ENCODE results near the gene CARS2. TPM values are rescaled to one million over a fixed set of nuclear protein-coding genes. Genes with fewer than 3 reads are reported as not detected.
"Not testable (repeated sequence)": the region's sequence is repeated elsewhere in the genome, so short reads cannot be mapped to it uniquely, and the experiment has no call there.

Gene CARS2
- total RNA-seq, 8 experiments from 2014 or later, result 35.6 to 64.2 (median 55.0) TPM

- peak in 4 of 8 experiments; percentile 28 to 72 (median 50) for ATAC-seq (replicated peaks in 6 of 8)
- H3K27ac ChIP-seq, result no peak overlapping the region
- H3K4me3 ChIP-seq, result no peak overlapping the region
- in situ Hi-C loops (cut with MboI; ENCODE audit: low pct_unique_long_range_greater_than_20kb in 2 of 9, low sequenced_read_pairs in 9 of 9, unreplicated experiment in 9 of 9), result no loop called here
- 40 to 100% (median 96%) methylated on average over 1 to 10 of the region's 19 CpGs; no CpG with 5 or more reads in 3 of the 10 experiments for WGBS, 10 experiments
- H3K4me1 ChIP-seq (replicated peaks in 1 of 2), result no peaks in the 10 kb centered on the region
These were observed 71.4 kb downstream of the CARS2 start for GRCh38 chr13:110634558-110634957.

GRCh38 chr13:110633776-110634175 lies 72.1 kb downstream of the CARS2 start:
- in situ Hi-C loops (cut with MboI; ENCODE audit: low pct_unique_long_range_greater_than_20kb in 2 of 9, low sequenced_read_pairs in 9 of 9, unreplicated experiment in 9 of 9), result no loop called here
- H3K27ac ChIP-seq, result no peak overlapping the region
- 13 to 100% (median 80%) methylated on average over 1 to 8 of the region's 8 CpGs; no CpG with 5 or more reads in 1 of the 10 experiments for WGBS, 10 experiments
- no peak overlapping the region for H3K4me3 ChIP-seq
- no peaks in the 10 kb centered on the region for H3K4me1 ChIP-seq (replicated peaks in 1 of 2)
- no peak for ATAC-seq (replicated peaks in 6 of 8)

- H3K4me3 ChIP-seq; ATAC-seq (replicated peaks in 6 of 8); H3K27ac ChIP-seq; H3K4me1 ChIP-seq (replicated peaks in 1 of 2); in situ Hi-C loops (cut with MboI; ENCODE audit: low pct_unique_long_range_greater_than_20kb in 2 of 9, low sequenced_read_pairs in 9 of 9, unreplicated experiment in 9 of 9): not testable (repeated sequence)
- 96% methylated on average over 7 of the region's 15 CpGs; no CpG with 5 or more reads in 9 of the 10 experiments for WGBS, 10 experiments
These were observed 73.7 kb downstream of the CARS2 start for GRCh38 chr13:110632255-110632654.

- 73 to 98% (median 91%) methylated on average over 2 to 10 of the region's 10 CpGs; no CpG with 5 or more reads in 2 of the 10 experiments for WGBS, 10 experiments
- in situ Hi-C loops (cut with MboI; ENCODE audit: low pct_unique_long_range_greater_than_20kb in 2 of 9, low sequenced_read_pairs in 9 of 9, unreplicated experiment in 9 of 9), result no loop called here
- Histone ChIP-seq H3K4me3 (no peak overlapping the region), H3K4me1 (replicated peaks in 1 of 2) (peaks cover 0 to 5% of the 10 kb centered on the region in 2 donors), H3K27ac (no peak overlapping the region)
- no peak for ATAC-seq (replicated peaks in 6 of 8)
These were observed 75.3 kb downstream of the CARS2 start for GRCh38 chr13:110630566-110631119.

GRCh38 chr13:110629735-110630134 lies 76.2 kb downstream of the CARS2 start:
- 71 to 100% (median 96%) methylated on average over 1 to 7 of the region's 7 CpGs; no CpG with 5 or more reads in 2 of the 10 experiments for WGBS, 10 experiments
- in situ Hi-C loops (cut with MboI; ENCODE audit: low pct_unique_long_range_greater_than_20kb in 2 of 9, low sequenced_read_pairs in 9 of 9, unreplicated experiment in 9 of 9), result no loop called here
- ATAC-seq (replicated peaks in 6 of 8), result peak in 3 of 8 experiments; percentile 12 to 51 (median 50)
- no peak overlapping the region for H3K4me3 ChIP-seq
- peaks cover 0 to 9% of the 10 kb centered on the region in 2 donors for H3K4me1 ChIP-seq (replicated peaks in 1 of 2)
- no peak overlapping the region for H3K27ac ChIP-seq

- 53 to 92% (median 80%) methylated on average over 1 to 17 of the region's 19 CpGs; no CpG with 5 or more reads in 1 of the 10 experiments for WGBS, 10 experiments
- H3K4me3 ChIP-seq, result no peak overlapping the region
- peaks cover 0 to 9% of the 10 kb centered on the region in 2 donors for H3K4me1 ChIP-seq (replicated peaks in 1 of 2)
- H3K27ac ChIP-seq, result no peak overlapping the region
- in situ Hi-C loops (cut with MboI; ENCODE audit: low pct_unique_long_range_greater_than_20kb in 2 of 9, low sequenced_read_pairs in 9 of 9, unreplicated experiment in 9 of 9), result no loop called here
- peak in 3 of 8 experiments; percentile 25 to 58 (median 39) for ATAC-seq (replicated peaks in 6 of 8)
These were observed 76.8 kb downstream of the CARS2 start for GRCh38 chr13:110628952-110629701.

GRCh38 chr13:110628477-110628793 lies 77.5 kb downstream of the CARS2 start:
- in situ Hi-C loops (cut with MboI; ENCODE audit: low pct_unique_long_range_greater_than_20kb in 2 of 9, low sequenced_read_pairs in 9 of 9, unreplicated experiment in 9 of 9), result no loop called here
- Histone ChIP-seq H3K4me1 (replicated peaks in 1 of 2) (peaks cover 0 to 9% of the 10 kb centered on the region in 2 donors), H3K27ac (no peak overlapping the region), H3K4me3 (no peak overlapping the region)
- peak in 5 of 8 experiments; percentile 46 to 82 (median 61) for ATAC-seq (replicated peaks in 6 of 8)
- WGBS, 10 experiments, result 54 to 100% (median 79%) methylated on average over 1 to 9 of the region's 13 CpGs; no CpG with 5 or more reads in 5 of the 10 experiments

- in situ Hi-C loops (cut with MboI; ENCODE audit: low pct_unique_long_range_greater_than_20kb in 2 of 9, low sequenced_read_pairs in 9 of 9, unreplicated experiment in 9 of 9), result no loop called here
- WGBS, 10 experiments, result 17 to 82% (median 60%) methylated on average over 1 to 7 of the region's 12 CpGs; no CpG with 5 or more reads in 4 of the 10 experiments
- H3K4me1 ChIP-seq (replicated peaks in 1 of 2), result peaks cover 0 to 9% of the 10 kb centered on the region in 2 donors
- no peak overlapping the region for H3K27ac ChIP-seq
- H3K4me3 ChIP-seq, result no peak overlapping the region
- peak in 4 of 8 experiments; percentile 13 to 42 (median 20) for ATAC-seq (replicated peaks in 6 of 8)
These were observed 78.0 kb downstream of the CARS2 start for GRCh38 chr13:110627761-110628476.

GRCh38 chr13:110627351-110627750 lies 78.6 kb downstream of the CARS2 start:
- H3K27ac ChIP-seq, result no peak overlapping the region
- H3K4me1 ChIP-seq (replicated peaks in 1 of 2), result peaks cover 0 to 9% of the 10 kb centered on the region in 2 donors
- no peak for ATAC-seq (replicated peaks in 6 of 8)
- in situ Hi-C loops (cut with MboI; ENCODE audit: low pct_unique_long_range_greater_than_20kb in 2 of 9, low sequenced_read_pairs in 9 of 9, unreplicated experiment in 9 of 9), result no loop called here
- WGBS, 10 experiments, result 82 to 100% (median 95%) methylated on average over 1 to 6 of the region's 8 CpGs; no CpG with 5 or more reads in 5 of the 10 experiments
- H3K4me3 ChIP-seq, result no peak overlapping the region

- 72 to 100% (median 80%) methylated on average over 1 to 4 of the region's 9 CpGs; no CpG with 5 or more reads in 5 of the 10 experiments for WGBS, 10 experiments
- H3K27ac ChIP-seq, result no peak overlapping the region
- ATAC-seq (replicated peaks in 6 of 8), result no peak
- peaks cover 0 to 9% of the 10 kb centered on the region in 2 donors for H3K4me1 ChIP-seq (replicated peaks in 1 of 2)
- in situ Hi-C loops (cut with MboI; ENCODE audit: low pct_unique_long_range_greater_than_20kb in 2 of 9, low sequenced_read_pairs in 9 of 9, unreplicated experiment in 9 of 9), result no loop called here
- no peak overlapping the region for H3K4me3 ChIP-seq
These were observed 79.4 kb downstream of the CARS2 start for GRCh38 chr13:110626521-110626920.

GRCh38 chr13:110625771-110626321 lies 80.1 kb downstream of the CARS2 start:
- peak; percentile 24 to 92 (median 77) for ATAC-seq (replicated peaks in 6 of 8)
- Histone ChIP-seq H3K4me3 (no peak overlapping the region), H3K27ac (no peak overlapping the region), H3K4me1 (replicated peaks in 1 of 2) (peaks cover 0 to 9% of the 10 kb centered on the region in 2 donors)
- WGBS, 10 experiments, result 0 to 100% (median 75%) methylated on average over 1 to 4 of the region's 19 CpGs; no CpG with 5 or more reads in 5 of the 10 experiments
- in situ Hi-C loops (cut with MboI; ENCODE audit: low pct_unique_long_range_greater_than_20kb in 2 of 9, low sequenced_read_pairs in 9 of 9, unreplicated experiment in 9 of 9), result no loop called here

GRCh38 chr13:110624766-110625756 lies 80.9 kb downstream of the CARS2 start:
- ATAC-seq (replicated peaks in 6 of 8), result peak in 3 of 8 experiments; percentile 7 to 21 (median 21)
- Histone ChIP-seq H3K4me1 (replicated peaks in 1 of 2) (peaks cover 0 to 9% of the 10 kb centered on the region in 2 donors), H3K4me3 (no peak overlapping the region), H3K27ac (peak overlapping the region in 1 of 2 donors; percentile 39)
- in situ Hi-C loops (cut with MboI; ENCODE audit: low pct_unique_long_range_greater_than_20kb in 2 of 9, low sequenced_read_pairs in 9 of 9, unreplicated experiment in 9 of 9), result no loop called here
- 57 to 89% (median 81%) methylated on average over 3 to 8 of the region's 41 CpGs; no CpG with 5 or more reads in 3 of the 10 experiments for WGBS, 10 experiments

Data from motor neuron (in vitro differentiated cells).